Measurements from ENCODE around the gene SPAG17. TPM values are rescaled to one million over a fixed set of nuclear protein-coding genes. Genes with fewer than 3 reads are reported as not detected.

SPAG17 gene
- total and polyA plus RNA-seq, 2 of the 4 experiments (the other 2 are of a cell fraction): 0.10 TPM; not detected in 1

DNA sequence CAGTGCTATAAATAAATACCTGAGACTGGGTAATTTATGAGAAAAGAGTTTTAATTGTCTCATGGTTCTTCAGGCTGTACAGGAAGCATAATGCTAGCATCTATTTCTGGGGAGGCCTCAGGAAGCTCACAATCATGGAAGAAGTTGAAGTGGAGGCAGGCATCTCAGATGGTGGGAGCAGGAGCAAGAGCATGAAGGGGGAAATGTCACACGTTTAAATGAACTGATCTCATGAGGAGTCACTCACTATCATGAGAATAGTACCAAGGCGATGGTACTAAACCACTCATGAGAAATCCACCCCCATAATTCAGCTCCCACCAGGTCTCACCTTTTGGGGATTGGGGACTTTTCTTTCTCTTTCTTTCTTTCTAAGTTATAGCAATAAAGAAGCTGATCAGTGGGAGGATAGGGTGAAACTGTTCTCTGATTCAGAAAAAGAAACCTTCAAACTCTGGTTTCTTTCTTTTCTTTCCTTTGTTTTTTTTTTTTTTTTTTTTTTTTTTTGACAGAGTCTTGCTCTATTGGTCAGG lies 17.1 kb upstream of the SPAG17 start:
- no peak overlapping the region for H2BK120ac ChIP-seq (ENCODE audit: low read depth, low read length)
- no peak overlapping the region for H3K56ac ChIP-seq (ENCODE audit: extremely low read depth, insufficient read depth, low read length)
- H2BK20ac ChIP-seq (ENCODE audit: low read depth, low read length): no peak overlapping the region
- H4K20me1 ChIP-seq (ENCODE audit: insufficient read depth, low read length): no peaks in the 10 kb centered on the region
- H2BK15ac ChIP-seq (ENCODE audit: low read depth, low read length): no peak overlapping the region
- dilution Hi-C loops (cut with HindIII; ENCODE audit: low sequenced_read_pairs, unreplicated experiment): no loop called here
- H3K14ac ChIP-seq (replicated peaks; ENCODE audit: low read depth, low read length): no peak overlapping the region
- ChIA-PET POLR2A (ENCODE audit: unreplicated experiment) (no interaction called here), CTCF (interaction anchor here (0.6 kb wide), 1 partner anchor 15 kb away, joined by 3 read pairs; no protein-coding TSS in a partner anchor)
- H3K9me1 ChIP-seq (ENCODE audit: insufficient read depth, low read length): no peaks in the 10 kb centered on the region
- H2AK9ac ChIP-seq (replicated peaks; ENCODE audit: low read depth, low read length, poor library complexity): no peak overlapping the region
- WGBS, 2 experiments (ENCODE audit: extremely low coverage in 2 of 2, insufficient read length in 1 of 2): no CpG with 5 or more reads among the region's 2 CpGs
- no peak overlapping the region for H3K27ac ChIP-seq (ENCODE audit: insufficient read depth, low read length)
- H2AK5ac ChIP-seq (ENCODE audit: low read depth, low read length): no peak overlapping the region
- in situ Hi-C loops (cut with MboI; ENCODE audit: low sequenced_read_pairs): no loop called here
- no peak overlapping the region for H4K8ac ChIP-seq (ENCODE audit: low read depth in 2 of 2, low read length in 2 of 2)
- H3K9me3 ChIP-seq (ENCODE audit: control insufficient read depth, insufficient read depth, low read length): no peaks in the 10 kb centered on the region
- no peaks in the 10 kb centered on the region for H3K36me3 ChIP-seq (ENCODE audit: control insufficient read depth, insufficient read depth, low read length)
- H3K79me1 ChIP-seq (ENCODE audit: low read depth in 1 of 2, low read length in 2 of 2): no peaks in the 10 kb centered on the region
- no peak for TF ChIP-seq BHLHE40 (IDR thresholded peaks at IDR 0.05; ENCODE audit: low read depth, low read length)
- no peak for TF ChIP-seq MAZ (IDR thresholded peaks at IDR 0.05; ENCODE audit: borderline replicate concordance, low read depth, low read length)
- TF ChIP-seq, protein P1, sequence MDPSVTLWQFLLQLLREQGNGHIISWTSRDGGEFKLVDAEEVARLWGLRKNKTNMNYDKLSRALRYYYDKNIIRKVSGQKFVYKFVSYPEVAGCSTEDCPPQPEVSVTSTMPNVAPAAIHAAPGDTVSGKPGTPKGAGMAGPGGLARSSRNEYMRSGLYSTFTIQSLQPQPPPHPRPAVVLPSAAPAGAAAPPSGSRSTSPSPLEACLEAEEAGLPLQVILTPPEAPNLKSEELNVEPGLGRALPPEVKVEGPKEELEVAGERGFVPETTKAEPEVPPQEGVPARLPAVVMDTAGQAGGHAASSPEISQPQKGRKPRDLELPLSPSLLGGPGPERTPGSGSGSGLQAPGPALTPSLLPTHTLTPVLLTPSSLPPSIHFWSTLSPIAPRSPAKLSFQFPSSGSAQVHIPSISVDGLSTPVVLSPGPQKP (IDR thresholded peaks at IDR 0.05; ENCODE audit: borderline replicate concordance, low read depth, low read length): no peak
- TF ChIP-seq SMC3 (IDR thresholded peaks at IDR 0.05; ENCODE audit: low read depth, low read length): no peak
- TF ChIP-seq NFE2L2 (IDR thresholded peaks at IDR 0.05; ENCODE audit: low read depth, low read length): no peak
- no peak overlapping the region for H3K9ac ChIP-seq (ENCODE audit: low read depth, low read length)
- no peak overlapping the region for H3K23ac ChIP-seq (ENCODE audit: low read depth, low read length)
- intact Hi-C loops (cut with micrococcal nuclease): no loop called here
- H2BK5ac ChIP-seq (ENCODE audit: low read depth, low read length, poor library complexity, severe bottlenecking): no peak overlapping the region
- no peaks in the 10 kb centered on the region for H3K4me1 ChIP-seq (ENCODE audit: control insufficient read depth, insufficient read depth, low read length)
- no TSS peak for BruUV-seq (replicated peaks)
- no peak overlapping the region for H3K4me3 ChIP-seq (ENCODE audit: insufficient read depth, low read depth, low read length)
- no peak overlapping the region for H3K4me2 ChIP-seq (ENCODE audit: low read depth, low read length)
- no peak overlapping the region for H4K5ac ChIP-seq (ENCODE audit: low read depth, low read length)
- DNase-seq (no peak), ATAC-seq (ENCODE audit: low read depth) (no peak)
- H2AFZ ChIP-seq (replicated peaks; ENCODE audit: low read length, poor library complexity): no peak overlapping the region
- H3K4ac ChIP-seq (ENCODE audit: low read depth, low read length): no peak overlapping the region
- H4K91ac ChIP-seq (ENCODE audit: insufficient read depth, low read depth, low read length): no peak overlapping the region
- no peak overlapping the region for H3K18ac ChIP-seq (ENCODE audit: low read depth, low read length)
- H3K27me3 ChIP-seq (ENCODE audit: control insufficient read depth, insufficient read depth, low read length): no peaks in the 10 kb centered on the region

All from IMR-90 (cell line).